Stimulated activated naive CD8-positive, alpha-beta T cell treated with anti-CD3 and anti-CD28 coated beads, Interleukin-15, Interleukin-2, amounts not matched to agents 100 U/mL and 50 U/mL, for 24 hours (primary cell): ENCODE measurements around the gene LPAR3.
"Not testable (repeated sequence)": the region's sequence is repeated elsewhere in the genome, so short reads cannot be mapped to it uniquely, and the experiment has no call there.

Experiments used
- ATAC-seq: fragments of 150-1000 bp; cut with Tn5 transposase; one replicate; pipeline ENCODE4 v1.10.0; 2021
- DNase-seq: peaks from one replicate; pipeline ENCODE4 v3.0.0; 2021

The LPAR3 gene, protein sequence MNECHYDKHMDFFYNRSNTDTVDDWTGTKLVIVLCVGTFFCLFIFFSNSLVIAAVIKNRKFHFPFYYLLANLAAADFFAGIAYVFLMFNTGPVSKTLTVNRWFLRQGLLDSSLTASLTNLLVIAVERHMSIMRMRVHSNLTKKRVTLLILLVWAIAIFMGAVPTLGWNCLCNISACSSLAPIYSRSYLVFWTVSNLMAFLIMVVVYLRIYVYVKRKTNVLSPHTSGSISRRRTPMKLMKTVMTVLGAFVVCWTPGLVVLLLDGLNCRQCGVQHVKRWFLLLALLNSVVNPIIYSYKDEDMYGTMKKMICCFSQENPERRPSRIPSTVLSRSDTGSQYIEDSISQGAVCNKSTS

DNA sequence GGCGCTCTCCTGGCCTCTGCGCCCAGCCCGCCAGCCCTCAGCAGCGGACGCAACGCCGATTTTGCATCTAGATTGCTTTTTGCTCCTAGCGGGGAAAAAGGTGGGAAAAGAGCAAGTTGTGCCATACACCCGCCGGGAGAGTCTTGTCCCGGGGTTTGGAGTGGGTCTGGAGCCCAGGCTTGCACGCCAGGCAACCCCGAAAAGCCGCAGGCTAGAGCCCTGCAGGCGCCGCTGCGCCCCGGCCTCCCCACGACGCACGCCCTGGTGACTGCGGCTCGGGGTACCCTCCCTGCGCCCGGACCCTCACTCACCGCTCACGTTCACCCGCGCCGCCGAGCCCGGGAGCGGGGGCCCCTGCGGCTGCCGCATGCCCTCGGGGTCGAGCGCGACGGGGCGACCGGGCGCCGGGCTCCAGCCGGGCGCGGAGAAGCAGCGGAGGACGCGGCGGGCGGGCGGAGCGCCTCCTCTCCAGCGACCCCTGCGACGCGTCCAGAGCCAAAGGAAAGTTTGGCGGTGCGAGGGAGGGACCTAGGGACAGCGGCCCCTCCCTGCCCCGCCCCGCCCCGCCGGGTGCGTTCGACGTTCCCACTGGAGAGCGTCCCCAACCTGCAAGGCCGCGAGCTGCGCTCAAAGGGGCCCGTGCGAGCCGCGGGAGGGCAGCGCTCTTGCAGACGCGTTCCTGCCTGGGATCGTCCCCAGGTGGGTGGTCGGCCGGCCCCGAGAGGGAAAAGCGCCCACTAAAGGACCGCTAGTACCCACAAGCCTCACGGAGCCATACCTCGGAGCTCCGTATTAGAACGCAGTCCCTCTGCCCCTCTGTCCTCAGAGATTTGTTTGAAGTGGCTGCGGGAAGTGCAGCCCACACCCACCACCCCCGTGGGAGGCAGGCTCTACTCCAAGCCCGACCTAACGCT, at the start of gene LPAR3:
TSS of gene LPAR3 (minus strand) at position 502 of the 914 bp plus-strand sequence. CDS start 27,086 bp downstream, outside the sequence.
- DNase-seq (peak; percentile 49), ATAC-seq (peak; percentile 68)

DNA sequence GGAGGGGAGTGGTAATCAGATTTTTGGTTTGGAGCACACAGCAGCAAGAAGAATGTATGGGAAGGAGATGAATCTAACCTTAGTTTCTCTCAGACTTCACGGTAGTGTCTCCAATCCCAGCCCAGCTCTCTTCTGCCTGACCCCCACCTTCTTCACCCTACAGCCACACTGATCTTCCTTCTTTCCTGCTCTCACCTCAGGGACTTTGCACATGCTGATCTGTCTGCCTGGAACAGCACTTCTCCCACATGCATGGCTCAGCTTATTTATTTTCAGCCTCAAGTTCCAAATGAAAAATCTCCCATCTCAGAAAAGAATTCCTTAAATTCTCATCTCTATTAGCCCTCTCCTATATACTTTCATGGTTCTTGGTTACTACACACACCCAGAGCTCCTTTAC, 48.8 kb upstream of the LPAR3 start:
- DNase-seq: no peak
- ATAC-seq: no peak

DNA sequence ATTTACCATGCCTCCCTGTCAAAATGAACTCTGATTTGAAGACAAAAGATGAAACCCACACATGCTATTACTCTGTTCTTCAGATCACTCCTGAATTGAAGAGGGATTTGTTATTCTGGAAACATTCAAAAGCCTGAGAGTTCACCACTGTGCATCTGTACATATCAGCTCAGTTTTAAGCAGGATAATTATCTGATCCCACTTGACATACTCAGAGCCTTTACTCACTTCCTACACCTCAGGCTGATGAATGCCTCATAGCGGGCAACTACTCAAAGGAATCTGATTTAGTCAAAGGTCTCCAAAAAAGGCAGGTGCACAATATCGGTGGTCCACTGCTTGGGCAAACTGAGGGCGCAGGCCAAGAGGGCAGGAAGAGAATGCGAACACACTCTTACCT, 47.5 kb upstream of the LPAR3 start:
- no peak for DNase-seq
- no peak for ATAC-seq

DNA sequence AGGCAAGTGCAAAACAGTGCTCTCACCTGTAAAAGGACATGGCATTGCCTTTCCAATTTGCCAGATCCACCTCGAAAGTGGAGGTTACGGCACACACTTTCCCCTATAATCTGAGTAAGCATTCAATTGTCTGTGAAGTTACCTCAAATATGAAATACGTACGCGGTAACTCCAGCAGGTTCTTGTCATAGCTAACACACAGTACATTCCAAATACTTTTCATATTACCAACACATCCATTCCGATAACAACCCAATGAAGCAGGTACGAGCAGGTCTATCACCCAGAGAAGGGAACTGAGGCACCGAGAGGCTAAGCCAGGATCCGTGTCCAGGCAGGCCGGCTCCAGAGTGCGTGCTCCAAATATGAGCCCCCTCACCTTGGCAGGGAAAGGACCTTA, 46.8 kb upstream of the LPAR3 start:
- ATAC-seq: no peak

DNA sequence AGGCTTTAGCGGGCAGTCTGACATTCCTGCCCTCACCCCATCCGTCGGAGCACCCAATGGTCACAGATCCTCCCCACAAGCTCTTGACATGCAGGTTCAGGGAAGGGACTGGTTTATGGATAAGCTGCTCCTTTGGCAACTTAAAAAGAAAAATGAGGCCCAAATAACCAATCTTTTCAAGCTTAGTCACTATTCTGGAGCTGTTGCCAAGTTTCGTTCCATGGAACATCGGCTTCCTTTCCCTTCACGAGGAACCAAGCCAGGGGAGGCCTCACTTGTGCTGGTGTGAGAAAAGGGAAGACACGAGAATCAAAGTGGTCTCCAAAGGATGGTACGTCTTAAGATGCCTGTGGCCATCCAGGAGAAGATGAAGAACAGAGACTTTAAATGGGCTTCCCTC, 46.1 kb upstream of the LPAR3 start:
- ATAC-seq (no peak), DNase-seq (no peak)

More for the DNA sequence above, 46.8 kb upstream of the LPAR3 start:
- DNase-seq: no peak

DNA sequence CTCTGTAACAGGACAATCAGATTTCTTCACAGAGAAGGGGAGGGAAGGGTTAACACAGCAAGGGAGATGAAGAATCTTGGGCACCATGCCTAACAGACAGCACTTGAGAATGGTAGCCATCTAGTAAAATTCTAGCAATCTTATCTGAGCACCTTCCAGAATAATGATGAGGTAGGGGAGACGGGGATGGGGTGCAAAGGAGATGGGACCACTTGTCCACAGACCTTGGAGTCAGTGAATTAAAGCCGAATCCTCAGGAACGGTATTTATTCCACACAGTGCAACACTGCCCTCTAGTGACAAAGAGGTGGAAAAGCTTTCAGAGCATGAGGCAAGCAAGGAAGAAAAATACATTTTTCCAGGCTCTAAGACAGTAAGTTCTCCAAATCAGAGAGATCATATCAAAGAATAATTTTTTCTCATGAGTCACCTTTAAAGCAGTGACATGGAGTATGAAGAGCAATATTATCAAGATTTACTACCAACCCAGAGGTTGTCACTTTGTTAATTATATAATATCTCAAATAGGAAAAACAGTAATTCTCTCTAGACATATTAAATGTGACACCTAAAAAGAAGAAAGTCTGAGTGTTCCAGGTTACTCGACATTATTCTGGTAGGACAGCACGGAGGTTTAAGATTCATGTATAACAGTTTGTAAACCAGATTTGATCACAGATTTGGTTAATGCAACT, 43.3 kb upstream of the LPAR3 start:
- DNase-seq (peak; percentile 14), ATAC-seq (no peak)

DNA sequence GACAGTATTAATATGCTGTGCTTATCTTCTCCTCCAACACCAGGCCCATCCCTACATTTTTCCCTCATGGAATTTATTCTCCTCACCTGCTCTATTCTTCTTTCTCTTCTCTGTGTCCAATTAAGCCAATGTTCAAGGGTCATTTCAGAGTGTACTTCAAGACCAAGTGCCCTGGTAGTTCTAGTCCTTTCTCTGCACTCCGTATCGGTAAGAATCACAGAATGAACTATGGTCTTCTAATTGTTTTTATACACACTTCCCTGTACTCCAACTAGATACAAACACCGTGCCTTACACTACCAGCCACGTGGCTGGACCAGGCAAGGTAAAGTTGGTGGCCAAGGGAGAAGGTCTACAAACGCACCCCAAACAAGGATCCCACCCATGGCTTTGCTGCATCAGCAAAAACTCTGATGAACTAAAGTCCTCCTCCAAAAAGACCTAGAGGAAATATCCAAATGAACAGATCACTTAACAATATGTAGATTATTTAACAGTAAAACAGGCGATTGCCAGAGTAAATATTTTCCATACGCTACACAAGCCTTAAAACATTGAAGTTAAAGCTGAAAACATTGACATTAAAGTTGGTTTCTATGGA, 40.1 kb upstream of the LPAR3 start:
- no peak for ATAC-seq
- no peak for DNase-seq

DNA sequence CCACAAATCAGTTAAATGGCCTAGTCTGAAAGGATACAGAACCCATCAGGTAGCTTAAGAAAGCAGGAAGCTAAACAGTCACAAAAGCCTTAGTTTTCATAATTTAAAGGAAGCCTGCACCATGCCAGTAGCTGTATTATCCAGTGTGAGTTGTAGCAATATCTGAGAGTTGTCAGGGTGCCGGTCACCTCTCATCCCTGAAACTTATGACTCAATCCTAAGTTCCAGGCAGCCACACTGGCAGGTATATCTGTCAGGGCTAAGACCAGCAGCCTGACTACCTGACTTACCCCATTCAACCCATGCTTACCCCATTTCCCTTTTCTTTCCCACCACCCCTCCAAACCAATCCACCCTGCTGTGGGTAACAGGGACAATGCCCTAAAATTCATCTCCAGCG, 37.8 kb upstream of the LPAR3 start:
- no peak for ATAC-seq

DNA sequence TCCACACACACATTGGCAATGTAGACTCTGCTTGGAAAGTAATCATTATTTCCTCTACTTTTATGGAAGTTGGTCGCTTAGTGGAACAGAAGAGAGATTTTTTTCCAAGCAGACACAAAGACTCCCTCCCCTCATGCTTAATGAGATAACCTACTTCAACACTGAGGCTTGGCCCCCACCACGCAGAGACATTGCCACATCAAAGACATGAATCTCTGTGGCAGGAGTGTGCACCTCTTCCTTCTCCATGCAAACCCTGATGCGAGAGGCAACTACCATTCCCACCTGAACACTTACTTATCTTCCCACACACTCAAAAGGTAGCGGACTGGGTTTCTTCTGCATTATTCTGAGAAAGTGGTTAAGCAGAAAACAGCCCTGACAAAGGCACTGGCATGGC, 37.3 kb upstream of the LPAR3 start:
- no peak for DNase-seq
- no peak for ATAC-seq

More for the DNA sequence above, 37.8 kb upstream of the LPAR3 start:
- DNase-seq: no peak

DNA sequence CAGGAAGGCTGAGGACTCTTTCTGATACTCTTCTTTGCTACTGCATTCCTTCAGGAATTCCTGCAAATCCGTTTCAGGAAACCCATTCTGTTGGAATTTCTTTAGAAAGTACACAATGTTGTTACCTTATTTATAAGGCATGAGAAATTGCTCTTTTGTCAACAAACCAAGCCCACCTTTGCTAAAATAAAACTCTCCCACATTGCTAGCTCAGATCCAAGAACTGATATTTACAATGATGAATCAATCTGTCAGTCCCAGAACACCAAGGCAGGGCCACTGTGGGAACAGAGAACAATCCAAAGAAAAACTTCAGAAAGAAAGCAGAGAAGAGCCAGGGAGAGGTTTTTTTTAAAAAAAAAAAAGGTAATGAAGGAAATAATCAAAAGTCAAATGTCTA, 36.6 kb upstream of the LPAR3 start:
- DNase-seq (no peak), ATAC-seq (no peak)

DNA sequence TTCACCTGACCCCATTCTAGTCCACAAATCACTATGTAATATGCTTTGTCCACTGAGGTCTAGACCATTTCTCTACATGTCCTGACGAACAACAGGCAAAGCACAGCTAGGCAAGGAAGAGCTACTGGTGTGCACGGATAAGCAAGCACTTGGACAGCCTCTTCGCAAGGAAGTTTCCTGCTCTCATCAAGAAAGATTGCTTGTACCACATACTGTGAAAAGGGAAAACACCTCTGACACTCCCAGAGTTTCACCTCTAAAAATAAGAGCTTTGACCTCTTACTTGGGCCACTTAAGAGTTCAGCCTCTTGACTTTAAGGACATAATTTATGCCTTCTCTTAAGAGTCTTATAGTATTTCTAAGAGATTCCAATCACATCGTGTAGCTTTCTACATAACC, 36.0 kb upstream of the LPAR3 start:
- ATAC-seq (no peak), DNase-seq (no peak)

DNA sequence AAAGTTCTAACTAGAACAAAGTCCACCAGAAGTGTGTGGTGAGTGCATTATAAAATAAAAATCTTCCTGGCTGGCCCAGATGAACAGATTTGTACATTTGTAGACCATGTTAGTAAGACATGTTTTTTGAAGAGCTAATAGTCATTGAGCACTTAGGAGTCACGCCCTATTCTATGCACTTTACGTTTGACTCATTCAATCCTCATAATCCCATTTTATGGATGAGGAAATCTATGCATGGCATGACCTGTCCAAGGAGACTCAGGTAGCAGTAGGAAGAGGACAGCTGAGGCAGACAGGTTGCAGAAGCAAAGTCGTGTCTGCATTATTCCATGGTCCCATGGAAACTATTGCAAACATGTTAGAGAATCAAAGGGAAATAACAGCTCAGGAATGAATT, 30.3 kb upstream of the LPAR3 start:
- ATAC-seq: no peak

DNA sequence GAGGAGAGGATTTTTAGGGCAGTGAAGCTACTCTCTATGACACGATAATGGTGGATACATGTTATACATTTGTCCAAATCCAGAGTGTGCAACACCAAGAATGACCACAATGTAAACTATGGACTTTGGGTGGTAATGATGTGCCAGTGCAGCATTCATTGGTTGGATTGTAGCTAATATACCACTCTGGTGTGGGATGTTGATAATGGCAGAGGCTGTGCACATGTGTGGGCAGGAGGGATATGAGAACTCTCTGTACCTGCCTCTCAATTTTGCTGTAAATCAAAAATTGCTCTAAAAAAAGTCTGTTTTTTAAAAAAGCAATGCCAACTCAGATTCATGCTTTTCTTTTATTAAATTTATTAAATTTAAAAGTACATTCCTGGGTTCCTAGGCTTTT, 27.2 kb upstream of the LPAR3 start:
- DNase-seq (no peak), ATAC-seq (no peak)

More for the DNA sequence above, 30.3 kb upstream of the LPAR3 start:
- no peak for DNase-seq

DNA sequence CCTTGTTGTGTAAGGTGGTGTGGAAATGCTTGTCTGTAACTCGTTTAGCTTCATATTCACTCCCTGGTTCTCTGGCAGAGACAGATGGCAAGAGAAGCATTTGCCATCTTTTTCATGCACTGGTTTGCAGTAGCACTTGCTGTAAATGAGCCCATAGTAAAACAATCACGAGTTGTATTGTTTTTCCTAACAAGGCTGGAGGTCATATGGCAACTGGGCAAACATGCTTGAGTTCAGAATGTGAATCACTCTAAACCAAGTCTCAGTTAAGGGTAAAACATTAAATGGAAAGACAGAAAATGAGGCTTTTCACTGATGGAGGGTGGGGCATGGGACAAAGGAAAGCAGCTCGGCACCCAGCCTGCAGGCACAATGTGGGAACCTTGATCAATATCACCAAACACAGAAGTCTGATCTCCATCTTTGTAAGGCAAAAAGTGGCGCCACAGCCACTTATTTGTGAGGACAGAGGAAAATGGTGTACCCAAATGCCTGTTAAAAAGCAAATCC, 26.5 kb upstream of the LPAR3 start:
- no peak for ATAC-seq
- DNase-seq: no peak

DNA sequence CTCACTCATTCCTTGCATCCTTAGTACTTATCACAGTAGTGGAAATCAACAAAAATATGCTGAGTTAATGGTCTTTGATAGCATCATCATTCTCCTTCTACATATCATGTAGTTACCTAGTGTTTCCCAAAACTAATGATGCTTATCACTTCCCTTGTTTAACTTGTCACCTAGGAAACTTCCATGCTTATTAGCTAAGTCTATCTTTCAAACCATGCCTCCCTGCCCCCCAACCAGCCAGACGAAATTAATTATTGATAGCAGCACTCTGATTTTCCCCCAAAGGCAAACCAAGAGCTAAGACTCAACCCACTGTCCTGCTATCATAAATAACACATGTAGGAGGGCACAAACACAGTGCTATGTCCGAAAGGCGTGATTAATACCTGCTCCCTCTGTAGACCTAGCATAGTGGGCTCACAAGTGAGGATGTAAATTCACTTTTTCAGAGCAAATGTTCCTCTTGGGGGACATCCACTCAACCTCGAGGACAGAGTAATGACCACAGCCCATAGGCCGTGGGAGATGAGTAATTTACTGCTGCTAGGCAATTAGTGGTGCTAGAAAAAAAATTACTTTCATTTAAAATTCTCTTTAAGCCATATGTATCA, 25.8 kb upstream of the LPAR3 start:
- ATAC-seq (no peak), DNase-seq (no peak)

DNA sequence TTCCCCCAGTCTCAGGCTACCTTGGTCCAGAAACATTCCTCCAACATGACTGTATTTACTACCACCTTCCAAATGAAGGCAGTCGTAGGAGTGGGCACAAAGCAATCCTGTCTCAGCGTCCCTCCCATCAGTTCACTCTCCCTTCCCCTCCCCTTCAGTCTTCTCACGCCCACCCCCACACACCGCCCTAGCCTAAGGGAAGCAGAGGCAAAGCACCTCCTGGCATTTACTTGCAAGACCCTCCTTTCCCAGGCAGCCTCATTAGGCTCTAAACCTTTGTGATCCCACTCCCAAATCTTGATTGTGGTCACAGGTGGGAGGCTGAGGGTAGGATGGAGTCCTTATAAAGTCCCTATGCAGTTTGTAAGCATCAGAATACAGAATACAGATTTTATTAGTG, 23.9 kb upstream of the LPAR3 start:
- DNase-seq: no peak
- no peak for ATAC-seq

DNA sequence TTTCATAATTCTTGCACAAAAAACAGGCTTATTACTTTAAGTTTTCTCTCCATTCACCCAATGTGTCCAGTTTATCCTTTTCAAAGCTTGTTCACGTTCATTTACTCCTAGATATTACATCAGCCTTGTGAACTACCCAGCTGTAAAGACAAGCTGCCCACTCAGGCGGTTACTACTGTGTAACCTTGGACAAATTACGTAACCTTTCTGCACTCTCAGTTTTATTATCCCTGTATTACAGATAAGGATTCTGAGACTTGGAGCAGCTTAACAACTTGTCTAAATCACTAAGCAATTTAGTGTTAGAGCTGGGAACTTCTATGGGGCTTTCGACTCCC, 20.5 kb upstream of the LPAR3 start:
- DNase-seq (no peak), ATAC-seq (no peak)

DNA sequence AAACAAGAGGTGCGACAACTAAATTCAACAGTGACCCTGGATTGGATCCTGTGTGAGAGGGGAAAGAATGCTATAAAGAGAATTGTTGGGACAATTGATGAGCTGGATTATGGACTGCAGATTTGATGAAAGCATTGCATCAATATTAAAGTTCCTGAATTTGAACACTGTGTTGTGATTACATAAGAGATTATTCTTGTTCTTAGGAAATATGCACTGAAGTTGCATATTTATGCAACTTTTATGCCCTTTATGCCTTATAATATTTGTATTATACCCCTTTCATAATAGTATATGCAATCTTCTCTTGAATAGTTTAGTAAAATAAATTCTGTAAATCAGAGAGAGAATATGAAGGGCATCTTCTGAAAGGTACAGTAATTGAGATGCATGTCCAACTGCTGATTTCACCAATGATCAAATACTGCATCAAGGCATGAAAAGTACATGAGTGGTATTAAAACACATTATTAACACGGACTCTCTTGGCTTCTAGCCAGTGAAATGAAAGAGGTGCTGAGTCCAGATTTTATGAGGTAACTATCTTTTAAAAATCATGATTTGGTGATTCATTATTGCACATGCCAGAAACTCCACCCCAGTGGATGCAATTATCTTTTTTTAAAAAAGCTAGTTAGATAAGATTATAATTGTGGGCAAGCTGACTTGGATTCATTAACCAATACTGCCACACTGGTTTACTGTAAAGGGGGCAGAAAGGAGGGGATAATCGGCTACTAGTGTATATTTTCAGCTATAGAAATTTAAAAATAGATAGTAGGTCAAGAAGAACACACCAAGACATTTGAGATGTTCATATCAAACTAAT, 19.9 kb upstream of the LPAR3 start:
- ATAC-seq (no peak), DNase-seq (no peak)

DNA sequence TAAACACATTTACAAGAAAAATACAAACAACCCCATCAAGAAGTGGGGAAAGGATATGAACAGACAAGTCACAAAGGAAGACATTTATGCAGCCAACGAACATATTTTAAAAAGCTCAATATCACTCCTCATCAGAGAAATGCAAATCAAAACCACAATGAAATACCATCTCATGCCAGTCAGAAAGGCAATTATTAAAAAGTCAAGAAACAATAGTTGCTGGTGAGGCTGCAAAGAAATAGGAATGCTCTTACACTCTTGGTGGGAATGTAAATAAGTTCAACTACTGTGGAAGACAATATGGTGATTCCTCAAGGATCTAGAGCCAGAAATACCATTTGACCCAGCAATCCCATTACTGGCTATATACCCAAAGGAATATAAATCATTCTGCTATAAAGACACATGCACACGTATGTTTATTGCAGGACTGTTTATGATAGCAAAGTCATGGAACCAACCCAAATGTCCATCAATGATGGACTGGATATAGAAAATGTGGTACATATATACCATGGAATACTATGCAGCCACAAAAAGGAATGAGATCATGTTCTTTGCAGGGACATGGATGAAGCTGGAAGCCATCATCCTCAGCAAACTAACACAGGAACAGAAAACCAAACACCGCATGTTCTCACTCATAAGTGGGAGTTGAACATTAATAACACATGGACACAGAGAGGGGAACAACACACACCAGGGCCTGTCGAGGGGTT, 15.9 kb upstream of the LPAR3 start:
- DNase-seq, ATAC-seq: not testable (repeated sequence)
